Common myeloid progenitor, CD34-positive (primary cell): ENCODE measurements around the gene DGKB.

Experiments used
- CTCF ChIA-PET: fragments of 350-600 bp; sonication (Branson Sonifier 250); formaldehyde crosslinking; loops from one replicate; lab custom pipeline; 2021; ENCODE audit warnings: antibody characterized with exemption; lab: Charles Lee
- POLR2A ChIA-PET: fragments of 350-600 bp; sonication (Branson Sonifier 250); formaldehyde crosslinking; loops from one replicate; lab custom pipeline; 2021; ENCODE audit warnings: antibody characterized with exemption; lab: Charles Lee
- DNase-seq, 3 donors: peaks; one replicate each; pipeline versions ENCODE4 v3.0.0 to v3.0.0-alpha.2; 2013
- H3K27ac ChIP-seq, 2 experiments: 1 replicate in 1 of 2; 2 replicates in 1 of 2; pipeline ENCODE4 v1.7.0; 2013; ENCODE audit warnings: inconsistent platforms in 2 of 2, low read length in 2 of 2, mild to moderate bottlenecking in 2 of 2, low read depth in 1 of 2, moderate library complexity in 1 of 2; ENCODE audit not compliant: severe bottlenecking in 2 of 2, insufficient read depth in 1 of 2, poor library complexity in 1 of 2
- H3K27me3 ChIP-seq, 5 experiments: replicated peaks in 2 of 5; 1 replicate in 3 of 5; 2 replicates in 2 of 5; pipeline versions ENCODE4 v1.6.1 to v1.7.0; 2013; ENCODE audit warnings: low read length in 4 of 5, mild to moderate bottlenecking in 2 of 5, moderate library complexity in 2 of 5, inconsistent platforms in 1 of 5; ENCODE audit not compliant: insufficient read depth in 5 of 5, control insufficient read depth in 4 of 5
- H3K36me3 ChIP-seq, 4 experiments: 1 replicate in 2 of 4; 2 replicates in 2 of 4; pipeline versions ENCODE4 v1.6.1 to v1.7.0; 2013; ENCODE audit warnings: low read length in 3 of 4, control low read depth in 1 of 4, mild to moderate bottlenecking in 1 of 4; ENCODE audit not compliant: control insufficient read depth in 4 of 4, insufficient read depth in 4 of 4
- H3K4me1 ChIP-seq, 4 experiments: 1 replicate in 3 of 4; 2 replicates in 1 of 4; pipeline versions ENCODE4 v1.6.1 to v1.7.1; 2013; ENCODE audit warnings: low read length in 3 of 4, mild to moderate bottlenecking in 3 of 4, control low read depth in 1 of 4, inconsistent platforms in 1 of 4, moderate library complexity in 1 of 4; ENCODE audit not compliant: control insufficient read depth in 4 of 4, insufficient read depth in 4 of 4; ENCODE audit errors: control extremely low read depth in 1 of 4
- H3K4me3 ChIP-seq, 7 experiments: 1 replicate in 4 of 7; 2 replicates in 3 of 7; pipeline versions ENCODE4 v1.5.1 to v1.7.0; 2013; ENCODE audit warnings: mild to moderate bottlenecking in 7 of 7, low read length in 6 of 7, moderate library complexity in 6 of 7, inconsistent platforms in 2 of 7, low read depth in 2 of 7, control low read depth in 1 of 7; ENCODE audit not compliant: insufficient read depth in 4 of 7, control insufficient read depth in 1 of 7; ENCODE audit errors: extremely low read depth in 1 of 7
- H3K9me3 ChIP-seq, 5 experiments: 1 replicate in 4 of 5; 2 replicates in 1 of 5; pipeline versions ENCODE4 v1.6.1 to v1.7.1; 2013; ENCODE audit warnings: low read length in 4 of 5, mild to moderate bottlenecking in 2 of 5, inconsistent platforms in 1 of 5, low read depth in 1 of 5, moderate library complexity in 1 of 5; ENCODE audit not compliant: control insufficient read depth in 4 of 5, insufficient read depth in 2 of 5; ENCODE audit errors: control extremely low read depth in 1 of 5
- WGBS: methylation state at CpG from one replicate; pipeline ENCODE4 v1.1.5; 2013; ENCODE audit not compliant: insufficient coverage; 5-methylcytosine and 5-hydroxymethylcytosine counted together

Gene DGKB

DNA sequence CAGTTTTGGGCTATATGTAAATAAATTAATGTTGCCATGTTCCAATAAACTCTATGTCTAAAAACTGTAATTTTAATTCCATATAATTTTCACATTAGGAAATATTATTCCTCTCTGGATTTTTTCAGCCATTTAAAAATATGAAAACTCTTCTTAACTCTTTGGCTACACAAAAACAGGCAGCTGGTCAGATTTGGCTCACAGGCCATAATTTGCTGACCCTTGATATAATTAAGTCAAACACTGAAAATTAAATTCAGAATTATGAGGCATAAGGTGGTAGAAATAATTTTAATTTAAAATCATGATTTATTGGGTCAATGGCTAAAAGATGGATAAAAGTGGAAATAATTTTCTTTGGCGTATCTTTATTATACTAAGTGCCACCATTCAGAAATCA, 746.1 kb downstream of the DGKB start:
- H3K27ac ChIP-seq, result no peak overlapping the region
- DNase-seq, result no peak
- ChIA-PET POLR2A (no interaction called here), CTCF (no interaction called here)
- no peaks in the 10 kb centered on the region for H3K27me3 ChIP-seq
- H3K36me3 ChIP-seq, result no peaks in the 10 kb centered on the region
- WGBS, result no CpG with 5 or more reads among the region's 1 CpG
- no peaks in the 10 kb centered on the region for H3K4me1 ChIP-seq
- H3K9me3 ChIP-seq, result no peaks in the 10 kb centered on the region
- no peak overlapping the region for H3K4me3 ChIP-seq

- H3K27me3 ChIP-seq, result no peaks in the 10 kb centered on the region
- no peaks in the 10 kb centered on the region for H3K4me1 ChIP-seq
- WGBS, result no CpG with 5 or more reads among the region's 5 CpGs
- no peaks in the 10 kb centered on the region for H3K9me3 ChIP-seq
- H3K36me3 ChIP-seq, result no peaks in the 10 kb centered on the region
- ChIA-PET POLR2A (no interaction called here), CTCF (no interaction called here)
- no peak overlapping the region for H3K27ac ChIP-seq
- no peak overlapping the region for H3K4me3 ChIP-seq
- DNase-seq, result no peak
Measured at GRCh38 chr7:14148974-14149373, 753.6 kb downstream of the DGKB start.

- H3K27ac ChIP-seq, result no peak overlapping the region
- no CpG with 5 or more reads among the region's 2 CpGs for WGBS
- no peak for DNase-seq
- H3K4me3 ChIP-seq, result no peak overlapping the region
- no peaks in the 10 kb centered on the region for H3K9me3 ChIP-seq
- H3K4me1 ChIP-seq, result no peaks in the 10 kb centered on the region
- no peaks in the 10 kb centered on the region for H3K27me3 ChIP-seq
- ChIA-PET POLR2A (no interaction called here), CTCF (no interaction called here)
- H3K36me3 ChIP-seq, result no peaks in the 10 kb centered on the region
Measured at GRCh38 chr7:14147532-14147931, 755.0 kb downstream of the DGKB start.

DNA sequence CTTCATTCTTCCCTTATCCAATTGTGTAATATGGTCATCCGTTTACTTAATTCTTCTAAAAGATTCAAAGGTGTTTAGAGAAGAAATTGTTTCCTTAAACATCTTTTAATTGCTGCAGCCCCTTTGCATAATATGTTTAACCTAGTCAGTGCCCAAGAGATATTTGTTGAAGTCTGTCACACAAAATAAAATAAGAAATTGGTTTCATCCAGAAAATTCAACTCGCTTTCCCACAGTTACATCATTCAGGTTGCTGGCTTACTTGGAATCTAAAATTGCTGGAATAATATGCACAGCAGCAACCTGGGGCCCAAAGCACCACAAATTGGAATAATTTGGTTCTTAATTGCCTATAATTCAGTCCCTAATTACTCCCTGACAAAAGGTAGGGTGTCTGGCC, 758.0 kb downstream of the DGKB start:
- H3K4me3 ChIP-seq, result no peak overlapping the region
- CTCF ChIA-PET, result no interaction called here
- POLR2A ChIA-PET, result no interaction called here
- whole genome bisulfite sequencing, result no CpG with 5 or more reads among the region's 2 CpGs
- no peaks in the 10 kb centered on the region for H3K36me3 ChIP-seq
- no peak overlapping the region for H3K27ac ChIP-seq
- no peak for DNase-seq
- H3K9me3 ChIP-seq, result peaks cover 0 to 3% (median 0%) of the 10 kb centered on the region in 5 experiments
- no peaks in the 10 kb centered on the region for H3K27me3 ChIP-seq
- no peaks in the 10 kb centered on the region for H3K4me1 ChIP-seq

DNA sequence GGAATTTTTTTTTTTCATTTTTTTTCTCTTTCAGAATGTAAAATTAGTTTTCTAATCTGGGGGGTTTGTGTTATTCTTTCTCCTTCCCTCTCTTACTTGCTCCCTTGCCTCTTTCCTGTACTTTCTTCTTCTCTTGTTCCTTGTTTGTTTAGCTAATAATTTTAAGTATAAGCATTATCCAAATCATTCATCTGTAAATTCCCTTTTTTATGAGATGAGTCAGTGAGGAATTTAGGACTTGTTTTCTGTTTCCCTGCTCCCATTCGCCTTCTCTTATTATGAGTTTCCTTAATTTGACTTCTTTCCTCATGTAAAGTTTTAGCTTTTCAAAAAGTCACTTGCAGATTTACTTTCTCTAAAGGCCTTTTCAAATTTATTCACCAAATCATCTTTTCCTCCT, 758.4 kb downstream of the DGKB start:
- Histone ChIP-seq H3K9me3 (peaks cover 0 to 3% (median 0%) of the 10 kb centered on the region in 5 experiments), H3K36me3 (no peaks in the 10 kb centered on the region), H3K27ac (no peak overlapping the region), H3K4me1 (no peaks in the 10 kb centered on the region), H3K27me3 (no peaks in the 10 kb centered on the region), H3K4me3 (no peak overlapping the region)
- 100% methylated on average over 1 of the region's 1 CpG for WGBS
- CTCF ChIA-PET, result interaction anchor here (1.1 kb wide), 1 partner anchor 69 kb away, joined by 3 read pairs; no protein-coding TSS in a partner anchor
- no peak for DNase-seq
- POLR2A ChIA-PET, result no interaction called here

GRCh38 chr7:14137676-14138075, 764.9 kb downstream of the DGKB start:
- POLR2A ChIA-PET, result no interaction called here
- no CpG with 5 or more reads among the region's 2 CpGs for WGBS
- CTCF ChIA-PET, result no interaction called here

DNA sequence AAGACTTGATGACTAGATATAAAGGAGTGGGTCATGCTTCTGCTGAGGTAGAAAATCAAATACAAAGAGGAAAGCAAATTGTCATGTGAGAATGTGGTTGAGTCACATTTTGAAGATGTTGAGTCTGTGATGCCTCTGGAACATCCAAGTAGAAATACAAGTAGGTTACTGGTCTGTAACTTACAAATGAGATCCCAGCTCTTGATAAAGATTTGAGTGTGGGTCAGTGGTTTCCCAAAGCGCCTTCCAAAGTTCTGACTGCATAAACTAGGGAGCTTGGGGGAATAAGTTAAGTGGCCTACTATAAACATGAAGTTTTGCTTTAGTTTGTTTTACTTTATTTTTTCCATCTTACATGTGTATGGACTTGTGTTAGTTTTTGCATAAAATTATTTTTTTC, 768.8 kb downstream of the DGKB start:
- H3K27me3 ChIP-seq, result no peaks in the 10 kb centered on the region
- 100% methylated on average over 1 of the region's 1 CpG for WGBS
- no peak for DNase-seq
- no peak overlapping the region for H3K27ac ChIP-seq
- no peak overlapping the region for H3K4me3 ChIP-seq
- ChIA-PET CTCF (interaction anchor here (1.2 kb wide), 2 partner anchors 12 to 180 kb away, joined by 3 to 4 read pairs; no protein-coding TSS in a partner anchor), POLR2A (no interaction called here)
- no peaks in the 10 kb centered on the region for H3K9me3 ChIP-seq
- no peaks in the 10 kb centered on the region for H3K4me1 ChIP-seq
- no peaks in the 10 kb centered on the region for H3K36me3 ChIP-seq

More at GRCh38 chr7:14137676-14138075, 764.9 kb downstream of the DGKB start:
- Histone ChIP-seq H3K9me3 (peaks cover 0 to 3% (median 0%) of the 10 kb centered on the region in 5 experiments), H3K4me1 (no peaks in the 10 kb centered on the region), H3K27me3 (no peaks in the 10 kb centered on the region), H3K36me3 (no peaks in the 10 kb centered on the region), H3K4me3 (no peak overlapping the region), H3K27ac (no peak overlapping the region)
- DNase-seq, result no peak
